HG02759 (cell line): ENCODE measurements around the gene RHOT2.

Source experiments
- ATAC-seq: cut with Tn5 transposase; IDR thresholded peaks from one replicate; pipeline ENCODE4 v1.9.1; 2021; ENCODE audit warnings: mild to moderate bottlenecking, moderate library complexity; ENCODE audit not compliant: unreplicated experiment

RHOT2 gene

GRCh38 chr16:695355-696089 is 27.6 kb downstream of the RHOT2 start:
- ATAC-seq, result no peak

- no peak for ATAC-seq
Measured at GRCh38 chr16:698911-699671, 31.2 kb downstream of the RHOT2 start.

DNA sequence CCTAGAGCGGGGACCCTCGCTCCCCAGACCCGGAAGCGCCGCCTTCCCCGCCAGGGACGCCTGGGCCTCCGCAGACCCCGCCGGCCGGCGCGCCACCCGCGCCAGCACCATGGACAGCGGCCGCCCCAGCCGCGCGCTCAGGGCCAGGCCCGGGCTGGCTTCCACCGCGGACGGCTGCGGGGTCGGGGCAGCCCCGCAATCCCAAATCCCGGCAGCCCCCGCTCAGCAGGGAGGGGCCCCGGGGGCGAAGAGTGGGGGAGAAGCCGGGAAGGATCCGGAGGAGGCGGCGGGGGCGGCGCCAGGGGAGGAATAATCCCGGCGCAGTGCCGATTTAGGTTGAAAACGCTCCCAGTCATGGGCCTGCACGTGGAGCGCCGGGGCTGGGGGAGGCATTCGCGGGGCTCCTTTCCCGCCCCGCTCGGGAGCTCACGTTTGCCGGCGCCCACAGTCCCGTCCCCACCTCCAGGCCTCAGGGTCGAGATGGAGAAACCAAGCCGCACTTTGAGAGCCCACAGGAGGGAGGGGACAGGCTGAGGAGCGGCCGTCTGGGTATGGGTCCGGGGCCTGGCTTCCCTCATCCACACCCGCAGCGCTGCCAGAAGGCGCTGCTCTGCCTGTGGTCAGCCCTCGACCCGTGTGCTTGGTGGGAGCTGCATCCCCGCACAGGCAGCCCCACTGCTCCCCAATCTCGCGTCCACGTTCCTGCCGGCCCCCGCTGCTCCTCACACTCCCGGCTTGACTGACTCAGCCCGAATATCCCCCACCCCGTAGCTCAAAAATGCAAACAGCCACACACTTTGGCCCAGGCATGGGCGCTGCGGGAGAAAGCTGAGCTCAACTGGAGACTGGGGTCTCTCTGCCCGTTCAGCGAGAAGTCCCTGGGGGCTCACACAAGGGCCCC is 33.0 kb downstream of the RHOT2 start:
- no peak for ATAC-seq

- ATAC-seq, result no peak
Measured at GRCh38 chr16:702341-702740, 34.4 kb downstream of the RHOT2 start.

GRCh38 chr16:703406-703805 is 35.5 kb downstream of the RHOT2 start:
- ATAC-seq, result no peak

- no peak for ATAC-seq
Measured at GRCh38 chr16:704047-704446, 36.1 kb downstream of the RHOT2 start.

DNA sequence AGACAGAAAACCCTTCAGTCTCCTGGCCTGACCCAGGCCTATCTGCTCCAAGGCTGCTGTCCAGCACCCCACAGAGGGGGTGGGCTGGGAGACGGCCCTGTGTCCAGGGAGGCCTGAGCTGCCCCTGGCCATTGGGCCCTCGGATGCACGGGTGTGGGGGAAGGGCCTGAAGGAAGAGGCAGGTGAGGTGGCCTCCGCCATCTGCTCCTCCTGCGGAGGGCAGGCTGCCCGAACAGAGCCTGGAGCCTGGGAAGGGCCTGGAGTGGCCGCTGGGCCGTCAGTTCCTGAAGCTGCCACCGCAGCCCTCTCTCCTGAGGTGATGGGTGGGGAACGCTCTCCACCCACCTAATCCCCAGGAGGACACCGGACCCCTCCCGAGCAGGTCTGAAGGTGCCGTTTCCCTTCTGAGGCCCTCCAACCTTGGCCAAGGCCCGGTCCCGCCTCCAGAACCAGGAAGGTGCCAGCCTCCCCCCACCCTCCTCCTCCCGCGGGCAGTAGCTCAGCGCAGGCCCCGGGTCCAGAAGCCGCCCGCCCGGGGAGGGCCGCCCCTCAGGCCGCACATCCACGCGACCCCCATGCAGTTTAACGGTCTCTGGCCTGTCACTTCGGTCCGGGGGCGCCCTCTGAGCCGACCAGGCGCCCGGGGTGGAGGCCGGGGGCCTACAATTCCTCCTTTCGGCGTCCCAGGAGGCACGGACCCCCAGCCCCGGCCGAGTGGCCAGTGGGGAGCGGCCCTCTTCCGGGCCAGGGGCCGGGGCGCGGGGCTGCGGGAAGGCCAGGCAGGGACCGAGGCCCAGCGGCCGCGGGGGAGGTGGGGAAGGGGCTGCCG is 36.8 kb downstream of the RHOT2 start:
- no peak for ATAC-seq

- ATAC-seq, result no peak
Measured at GRCh38 chr16:705431-706188, 37.7 kb downstream of the RHOT2 start, which contains the start of gene FBXL16. FBXL16 (minus strand) TSS chr16:705801; CDS start chr16:697405, 8,396 bp downstream.

DNA sequence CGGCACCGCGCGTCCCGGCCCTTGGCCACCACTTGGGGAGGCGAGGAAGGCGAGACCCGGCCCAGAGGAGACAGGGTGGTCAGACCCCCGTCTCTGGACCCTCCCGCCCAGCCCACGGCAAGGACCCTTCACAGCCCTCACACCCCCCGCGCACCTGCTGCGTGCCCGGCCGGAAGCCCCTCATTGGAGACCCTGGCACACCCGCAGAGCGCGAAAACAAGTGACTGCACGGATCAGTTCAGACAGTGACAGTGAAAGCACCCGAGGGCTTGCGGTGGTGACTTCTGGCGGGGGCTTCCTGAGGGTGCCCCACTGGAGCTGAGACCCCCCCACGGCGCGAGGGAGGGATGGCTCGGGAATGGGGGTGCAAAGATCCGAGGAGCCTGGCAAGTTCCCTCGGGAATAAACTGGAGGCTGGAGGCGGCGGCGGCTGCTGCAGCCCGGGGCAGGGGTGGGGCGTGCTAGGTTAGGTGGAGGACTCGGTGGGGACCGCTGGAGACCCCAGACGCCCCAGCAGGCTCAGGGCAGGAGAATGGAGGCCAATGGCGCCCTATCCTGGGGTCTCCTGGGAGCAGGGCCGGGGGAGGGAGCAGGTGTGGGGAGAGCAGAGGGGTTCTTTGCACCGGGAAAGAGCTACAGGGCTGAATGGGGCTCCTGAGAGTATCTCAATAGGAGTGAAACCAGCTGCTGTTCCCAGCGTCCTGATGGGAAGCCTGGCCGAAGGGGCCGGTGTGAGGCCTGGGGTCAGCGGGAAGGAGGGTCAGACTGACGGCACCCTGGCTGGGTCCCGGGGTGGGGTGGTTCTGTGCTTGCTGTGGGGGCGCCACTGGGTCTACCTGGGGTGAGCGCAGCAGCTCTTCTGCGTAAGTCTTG is 38.5 kb downstream of the RHOT2 start:
- ATAC-seq, result no peak

- no peak for ATAC-seq
Measured at GRCh38 chr16:707062-707538, 39.2 kb downstream of the RHOT2 start.

GRCh38 chr16:708019-708418 is 40.1 kb downstream of the RHOT2 start:
- ATAC-seq, result no peak

- no peak for ATAC-seq
Measured at GRCh38 chr16:708959-709358, 41.0 kb downstream of the RHOT2 start.

- ATAC-seq, result no peak
Measured at GRCh38 chr16:709566-710499, 41.9 kb downstream of the RHOT2 start.

- no peak for ATAC-seq
Measured at GRCh38 chr16:710500-711075, 42.7 kb downstream of the RHOT2 start.

GRCh38 chr16:711084-711483 is 43.2 kb downstream of the RHOT2 start:
- no peak for ATAC-seq

- no peak for ATAC-seq
Measured at GRCh38 chr16:711548-712320, 43.8 kb downstream of the RHOT2 start.
